Mucosa of rectum (tissue), 2 donors: ENCODE results near the gene NOXRED1.
"Not testable (repeated sequence)": the region's sequence is repeated elsewhere in the genome, so short reads cannot be mapped to it uniquely, and the experiment has no call there.

Experiments used
- H3K27ac ChIP-seq, 2 donors: one replicate each; pipeline ENCODE4 v1.7.0; 2013; ENCODE audit warnings: inconsistent platforms in 2 of 2, low read depth in 2 of 2, low read length in 2 of 2
- H3K27me3 ChIP-seq, 2 donors: one replicate each; pipeline ENCODE4 v1.7.0; 2013; ENCODE audit warnings: low read length in 2 of 2; ENCODE audit not compliant: control insufficient read depth in 2 of 2, insufficient read depth in 2 of 2
- H3K36me3 ChIP-seq, 2 donors: one replicate each; pipeline ENCODE4 v1.7.0; 2013; ENCODE audit warnings: low read length in 2 of 2; ENCODE audit not compliant: control insufficient read depth in 2 of 2, insufficient read depth in 2 of 2
- H3K4me1 ChIP-seq, 2 donors: one replicate each; pipeline ENCODE4 v1.7.0; 2013; ENCODE audit warnings: low read length in 2 of 2, mild to moderate bottlenecking in 1 of 2; ENCODE audit not compliant: control insufficient read depth in 2 of 2, insufficient read depth in 2 of 2
- H3K4me3 ChIP-seq, 2 donors: one replicate each; pipeline ENCODE4 v1.7.0; 2013; ENCODE audit warnings: low read length in 2 of 2
- H3K9ac ChIP-seq, 2 donors: one replicate each; pipeline ENCODE4 v1.7.0; 2013; ENCODE audit warnings: low read length in 2 of 2, low read depth in 1 of 2, mild to moderate bottlenecking in 1 of 2
- H3K9me3 ChIP-seq, 2 donors: one replicate each; pipeline ENCODE4 v1.7.0; 2013; ENCODE audit warnings: low read length in 2 of 2; ENCODE audit not compliant: control insufficient read depth in 2 of 2
- donor health status: healthy.
- donor health status: Normal muscosa, but diverticular disease.

NOXRED1 gene

DNA sequence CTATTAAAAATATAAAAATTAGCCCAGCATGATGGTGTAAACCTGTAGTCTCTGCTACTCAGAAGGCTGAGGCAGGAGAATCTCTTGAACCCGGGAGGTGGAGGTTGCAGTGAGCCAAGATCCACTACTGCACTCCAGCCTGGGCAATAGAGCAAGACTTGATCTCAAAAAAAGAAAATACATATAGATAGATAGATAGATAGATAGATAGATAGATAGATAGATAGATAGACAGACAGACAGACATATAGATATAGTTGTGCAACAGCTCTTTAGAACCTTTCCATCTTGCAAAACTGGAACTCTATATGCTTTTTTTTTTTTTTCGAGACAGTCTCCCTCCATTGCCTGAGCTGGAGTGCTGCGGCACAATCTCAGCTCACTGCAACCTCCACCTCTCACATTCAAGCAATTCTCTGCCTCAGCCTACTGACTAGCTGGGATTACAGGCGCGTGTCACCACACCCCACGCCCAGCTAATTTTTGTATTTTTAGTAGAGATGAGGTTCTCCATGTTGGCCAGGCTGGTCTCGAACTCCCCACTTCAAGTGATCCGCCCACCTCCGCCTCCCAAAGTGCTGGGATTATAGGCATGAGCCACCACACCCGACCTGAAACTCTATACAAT lies 7.8 kb downstream of the NOXRED1 start:
- H3K36me3 ChIP-seq, H3K9ac ChIP-seq, H3K27me3 ChIP-seq, H3K4me1 ChIP-seq, H3K9me3 ChIP-seq, H3K4me3 ChIP-seq, H3K27ac ChIP-seq: not testable (repeated sequence)

DNA sequence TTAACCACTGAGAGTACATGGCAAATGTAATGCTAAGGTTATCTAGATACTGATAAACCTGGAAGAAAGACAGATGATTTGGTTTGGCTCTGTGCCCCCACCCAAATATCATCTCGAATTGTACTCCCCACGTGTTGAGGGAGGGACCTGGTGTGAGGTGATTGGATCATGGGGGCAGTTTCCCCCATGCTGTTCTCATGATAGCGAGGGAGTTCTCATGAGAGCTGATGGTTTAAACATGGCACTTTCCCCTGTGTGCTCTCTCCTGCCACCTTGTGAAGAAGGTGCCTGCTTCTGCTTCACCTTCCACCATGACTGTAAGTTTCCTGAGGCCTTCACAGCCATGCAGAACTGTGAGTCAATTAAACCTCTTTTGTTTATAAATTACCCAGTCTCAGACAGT lies 14.2 kb downstream of the NOXRED1 start:
- no peaks in the 10 kb centered on the region for H3K9me3 ChIP-seq
- no peaks in the 10 kb centered on the region for H3K27me3 ChIP-seq
- no peak overlapping the region for H3K27ac ChIP-seq
- H3K4me1 ChIP-seq: no peaks in the 10 kb centered on the region
- H3K4me3 ChIP-seq: no peak overlapping the region
- H3K36me3 ChIP-seq: no peaks in the 10 kb centered on the region
- H3K9ac ChIP-seq: no peak overlapping the region

DNA sequence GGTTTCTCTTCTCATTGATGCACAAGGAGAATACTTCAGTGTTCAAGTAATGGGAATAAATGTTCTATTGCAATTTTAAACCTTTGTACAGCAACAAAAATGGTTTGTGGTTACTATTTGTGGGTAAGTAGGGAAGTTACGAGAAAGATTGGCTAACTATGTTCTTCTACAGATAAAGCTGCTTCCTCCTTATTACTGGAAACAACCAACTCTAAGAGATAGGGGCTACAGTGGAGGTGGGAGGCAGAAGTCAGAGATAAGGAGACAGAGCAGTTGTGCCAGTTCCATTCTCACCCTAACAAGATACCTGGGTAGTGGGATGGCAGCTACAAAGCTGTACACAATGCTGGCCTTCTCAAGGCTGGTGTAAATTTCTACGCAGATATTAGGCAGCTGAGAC lies 16.2 kb downstream of the NOXRED1 start:
- H3K27ac ChIP-seq: no peak overlapping the region
- H3K36me3 ChIP-seq: no peaks in the 10 kb centered on the region
- H3K9ac ChIP-seq: no peak overlapping the region
- no peak overlapping the region for H3K4me3 ChIP-seq
- H3K27me3 ChIP-seq: no peaks in the 10 kb centered on the region
- H3K9me3 ChIP-seq: no peaks in the 10 kb centered on the region
- no peaks in the 10 kb centered on the region for H3K4me1 ChIP-seq

DNA sequence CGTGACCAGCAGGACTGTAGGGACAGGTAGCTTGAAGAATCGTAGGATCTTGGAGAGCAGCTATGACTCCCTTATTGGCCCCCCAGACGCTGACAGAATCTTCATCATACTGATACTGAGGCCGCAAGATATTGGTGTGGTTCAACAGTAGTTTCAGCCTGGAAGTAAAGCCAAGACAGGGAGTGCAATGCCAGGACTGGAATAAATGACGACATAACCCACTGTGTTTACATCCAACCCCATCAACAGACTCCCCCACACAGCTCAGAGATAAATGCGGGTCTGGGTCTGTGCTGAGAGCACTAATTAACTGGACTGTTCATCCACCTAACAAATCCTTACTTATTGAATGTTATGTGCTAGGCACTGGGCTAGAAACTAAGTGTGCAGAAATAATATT lies 16.6 kb downstream of the NOXRED1 start:
- Histone ChIP-seq H3K9ac (no peak overlapping the region), H3K4me1 (no peaks in the 10 kb centered on the region), H3K27ac (no peak overlapping the region), H3K27me3 (no peaks in the 10 kb centered on the region), H3K4me3 (no peak overlapping the region), H3K36me3 (no peaks in the 10 kb centered on the region), H3K9me3 (no peaks in the 10 kb centered on the region)

DNA sequence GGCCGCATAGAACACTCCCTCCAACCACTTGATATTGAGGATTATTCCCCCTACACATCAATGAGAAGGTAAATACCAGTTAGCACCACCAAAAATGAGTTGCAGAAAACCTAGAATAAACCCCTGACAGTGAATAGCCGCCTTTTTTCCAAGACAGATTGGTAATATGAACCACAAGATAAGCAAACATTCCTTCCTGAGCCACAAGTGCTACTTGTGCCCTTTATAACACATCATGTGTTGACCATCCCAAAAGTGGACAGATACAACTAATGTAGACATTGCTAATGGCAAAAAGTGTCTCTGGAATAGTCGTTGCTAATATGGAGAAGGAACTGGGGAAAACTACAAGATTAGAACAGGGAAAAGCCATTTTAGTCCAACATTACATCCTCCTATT lies 17.2 kb downstream of the NOXRED1 start:
- Histone ChIP-seq H3K4me3 (no peak overlapping the region), H3K27ac (no peak overlapping the region), H3K36me3 (no peaks in the 10 kb centered on the region), H3K4me1 (no peaks in the 10 kb centered on the region), H3K27me3 (no peaks in the 10 kb centered on the region), H3K9me3 (no peaks in the 10 kb centered on the region), H3K9ac (no peak overlapping the region)

DNA sequence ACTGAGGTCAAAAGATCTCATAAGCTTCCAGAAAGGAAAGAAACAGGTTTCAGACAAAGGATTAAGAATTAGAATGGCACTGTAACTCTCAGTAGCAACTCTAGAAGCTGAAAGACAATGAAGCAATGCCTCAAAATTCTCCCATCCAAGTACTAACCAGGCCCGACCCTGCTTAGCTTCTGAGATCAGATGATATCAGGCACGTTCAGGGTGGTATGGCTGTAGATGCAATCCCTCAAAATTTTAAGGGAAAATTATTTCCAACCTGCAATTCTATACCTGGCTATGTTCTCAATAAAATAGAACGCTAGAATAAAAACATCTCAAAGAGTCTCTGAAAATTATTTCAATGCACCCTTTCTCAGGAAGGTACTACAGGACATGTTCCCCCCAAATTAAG lies 19.6 kb downstream of the NOXRED1 start:
- Histone ChIP-seq H3K4me1 (no peaks in the 10 kb centered on the region), H3K9ac (no peak overlapping the region), H3K9me3 (no peaks in the 10 kb centered on the region), H3K36me3 (no peaks in the 10 kb centered on the region), H3K27ac (no peak overlapping the region), H3K27me3 (no peaks in the 10 kb centered on the region), H3K4me3 (no peak overlapping the region)

DNA sequence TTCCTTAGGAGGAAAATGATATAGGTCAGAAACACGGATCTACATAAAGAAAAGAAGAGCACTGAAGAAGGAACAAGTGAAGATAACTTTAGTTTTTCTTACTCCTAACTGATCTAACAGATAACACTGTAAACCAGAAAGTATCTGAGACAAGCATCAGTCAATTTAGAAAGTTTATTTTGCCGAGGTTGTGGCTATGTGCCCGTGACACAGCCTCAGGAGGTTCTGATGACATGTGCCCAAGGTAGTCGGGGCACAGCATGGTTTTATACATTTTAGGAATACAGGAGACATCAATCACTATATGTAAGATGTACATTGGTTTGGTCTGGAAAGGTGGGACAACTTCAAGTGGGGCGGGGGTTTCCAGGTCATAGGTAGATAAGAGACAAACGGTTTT lies 23.1 kb downstream of the NOXRED1 start:
- H3K4me1 ChIP-seq: no peaks in the 10 kb centered on the region
- no peaks in the 10 kb centered on the region for H3K9me3 ChIP-seq
- H3K9ac ChIP-seq: no peak overlapping the region
- no peak overlapping the region for H3K4me3 ChIP-seq
- H3K27ac ChIP-seq: no peak overlapping the region
- H3K27me3 ChIP-seq: no peaks in the 10 kb centered on the region
- H3K36me3 ChIP-seq: no peaks in the 10 kb centered on the region

DNA sequence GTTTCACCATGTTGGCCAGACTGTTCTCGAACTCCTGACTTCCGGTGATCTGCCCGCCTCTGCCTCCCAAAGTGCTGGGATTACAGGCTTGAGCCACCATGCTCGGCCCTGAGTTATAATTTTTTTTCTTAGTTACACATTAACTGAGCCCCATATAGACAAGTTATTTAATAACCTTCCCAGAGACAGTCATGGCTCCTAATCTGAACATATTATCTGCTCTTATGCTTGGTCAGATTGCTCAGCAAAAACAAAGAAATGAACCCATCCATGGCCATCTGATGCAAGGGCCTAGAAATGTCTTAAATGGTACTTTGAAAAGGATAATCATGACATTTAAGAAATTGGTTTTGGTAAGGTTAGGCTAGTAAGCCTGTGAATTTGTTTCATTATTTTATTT lies 33.1 kb downstream of the NOXRED1 start:
- H3K9ac ChIP-seq: no peak overlapping the region
- no peak overlapping the region for H3K27ac ChIP-seq
- no peaks in the 10 kb centered on the region for H3K9me3 ChIP-seq

DNA sequence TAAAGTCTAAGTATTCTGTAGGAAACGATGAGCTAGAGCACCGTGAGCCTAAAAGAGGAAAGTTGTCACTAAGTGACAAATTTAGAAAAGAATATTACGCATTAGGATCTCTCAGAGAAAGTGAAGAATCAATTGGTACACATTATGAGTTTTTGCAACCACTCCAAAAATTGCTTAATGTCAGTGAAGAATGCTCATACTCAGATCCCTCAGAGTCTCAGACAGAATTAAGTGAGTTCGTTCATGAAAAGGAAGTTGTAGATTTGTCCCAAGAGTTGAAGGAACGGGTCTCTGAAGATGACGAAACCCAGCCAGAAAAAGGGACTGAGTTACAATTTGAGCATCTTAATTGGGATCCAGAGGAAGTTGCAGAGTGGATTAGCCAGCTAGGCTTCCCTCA lies 44.6 kb downstream of the NOXRED1 start:
- H3K9ac ChIP-seq: no peak overlapping the region
- no peaks in the 10 kb centered on the region for H3K9me3 ChIP-seq
- H3K27me3 ChIP-seq: no peaks in the 10 kb centered on the region
- no peak overlapping the region for H3K27ac ChIP-seq
- H3K4me3 ChIP-seq: no peak overlapping the region
- H3K36me3 ChIP-seq: no peaks in the 10 kb centered on the region
- H3K4me1 ChIP-seq: peaks cover 10 to 15% of the 10 kb centered on the region in 2 donors

More for the DNA sequence above, 33.1 kb downstream of the NOXRED1 start:
- Histone ChIP-seq H3K27me3 (no peaks in the 10 kb centered on the region), H3K36me3 (no peaks in the 10 kb centered on the region), H3K4me3 (no peak overlapping the region), H3K4me1 (no peaks in the 10 kb centered on the region)

DNA sequence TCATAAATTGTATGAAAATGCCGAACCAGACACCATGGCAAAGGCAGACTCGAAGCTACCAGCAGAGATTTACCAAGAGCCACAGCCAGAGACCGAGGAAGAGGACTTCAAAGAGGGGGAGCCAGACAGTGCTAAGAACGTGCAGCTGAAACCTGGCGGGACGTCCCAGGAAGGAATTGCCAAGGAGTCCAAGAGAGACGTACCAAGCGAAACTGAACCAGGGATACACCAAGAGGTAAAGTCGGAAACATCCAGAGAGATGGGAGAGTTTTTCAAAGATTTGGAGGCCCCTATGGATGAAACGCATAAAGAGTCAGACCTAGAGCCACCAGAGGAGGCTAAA lies 45.9 kb downstream of the NOXRED1 start:
- peaks cover 10 to 15% of the 10 kb centered on the region in 2 donors for H3K4me1 ChIP-seq
- H3K9ac ChIP-seq: peak overlapping the region in 1 of 2 donors; percentile 80
- no peaks in the 10 kb centered on the region for H3K36me3 ChIP-seq
- H3K27ac ChIP-seq: peak overlapping the region in 1 of 2 donors; percentile 80
- H3K4me3 ChIP-seq: peak overlapping the region; percentile 92 to 94
- H3K9me3 ChIP-seq: no peaks in the 10 kb centered on the region
- H3K27me3 ChIP-seq: no peaks in the 10 kb centered on the region
